GM23338 (cell line): ENCODE data around the gene GALNT1. TPM values are rescaled to one million over a fixed set of nuclear protein-coding genes. Genes with fewer than 3 reads are reported as not detected.

Experiments
- ATAC-seq: fragments of 200-7000 bp; cut with Tn5 transposase; 3 replicates; pipeline ENCODE4 v1.9.1; 2020
- DNase-seq: peaks from one replicate; pipeline ENCODE4 v3.0.0-alpha.2; 2015; ENCODE audit warnings: low spot score
- H2AFZ ChIP-seq: fragments of 200-600 bp; sonication (generic); 2 replicates; pipeline ENCODE4 v1.8.0; 2016; ENCODE audit warnings: antibody characterized with exemption, mild to moderate bottlenecking, moderate library complexity
- H3F3A ChIP-seq: fragments of 200-600 bp; sonication (generic); replicated peaks from 2 replicates; pipeline ENCODE4 v1.8.0; 2017; ENCODE audit warnings: antibody characterized with exemption, mixed run types, low read depth
- H3K27ac ChIP-seq: fragments of 200-600 bp; sonication (generic); 2 replicates; pipeline ENCODE4 v1.6.1; 2016; ENCODE audit warnings: low read depth
- H3K27me3 ChIP-seq: fragments of 200-600 bp; sonication (generic); 2 replicates; pipeline ENCODE4 v1.8.0; 2016; ENCODE audit warnings: mild to moderate bottlenecking, mixed run types, moderate library complexity; ENCODE audit not compliant: insufficient read depth
- H3K36me3 ChIP-seq: fragments of 200-600 bp; sonication (generic); 2 replicates; pipeline ENCODE4 v1.8.0; 2016; ENCODE audit warnings: mild to moderate bottlenecking; ENCODE audit not compliant: insufficient read depth
- H3K4me1 ChIP-seq: fragments of 200-600 bp; sonication (generic); 2 replicates; pipeline ENCODE4 v1.8.0; 2016; ENCODE audit warnings: mild to moderate bottlenecking, moderate library complexity; ENCODE audit not compliant: insufficient read depth
- H3K4me2 ChIP-seq: fragments of 200-600 bp; sonication (generic); 2 replicates; pipeline ENCODE4 v1.7.1; 2017; ENCODE audit warnings: mixed run types
- H3K4me3 ChIP-seq: fragments of 200-600 bp; sonication (generic); 2 replicates; pipeline ENCODE4 v1.6.1; 2016; ENCODE audit warnings: mixed run types
- H3K79me2 ChIP-seq: fragments of 200-600 bp; sonication (generic); replicated peaks from 2 replicates; pipeline ENCODE4 v1.8.0; 2017; ENCODE audit warnings: mild to moderate bottlenecking; ENCODE audit not compliant: insufficient read depth
- H3K9me2 ChIP-seq: fragments of 200-600 bp; sonication (generic); 2 replicates; pipeline ENCODE4 v1.8.0; 2017; ENCODE audit not compliant: insufficient read depth
- H4K20me1 ChIP-seq: fragments of 200-600 bp; sonication (generic); replicated peaks from 2 replicates; pipeline ENCODE4 v1.8.0; 2017; ENCODE audit warnings: mild to moderate bottlenecking; ENCODE audit not compliant: insufficient read depth
- H3K27ac Mint-ChIP-seq: 2 replicates; pipeline ENCODE4 v1.8.0; 2020; ENCODE audit warnings: inconsistent platforms, mild to moderate bottlenecking, moderate library complexity, mixed read lengths
- H3K27me3 Mint-ChIP-seq: 3 replicates; pipeline ENCODE4 v1.8.0; 2022; ENCODE audit warnings: low read depth, mild to moderate bottlenecking, moderate library complexity, mixed read lengths, inconsistent platforms; ENCODE audit not compliant: insufficient read depth, poor library complexity
- H3K36me3 Mint-ChIP-seq: 3 replicates; pipeline ENCODE4 v1.8.0; 2021; ENCODE audit warnings: low read depth, mild to moderate bottlenecking, inconsistent platforms, moderate library complexity, mixed read lengths
- H3K4me1 Mint-ChIP-seq: 3 replicates; pipeline ENCODE4 v1.8.0; 2020; ENCODE audit warnings: mild to moderate bottlenecking, inconsistent platforms, mixed read lengths
- H3K4me3 Mint-ChIP-seq: 3 replicates; pipeline ENCODE4 v1.8.0; 2021; ENCODE audit warnings: moderate library complexity, mild to moderate bottlenecking, inconsistent platforms, mixed read lengths
- H3K9me3 Mint-ChIP-seq: 3 replicates; pipeline ENCODE4 v1.8.0; 2020; ENCODE audit warnings: moderate library complexity, mild to moderate bottlenecking, inconsistent platforms, mixed read lengths
- CREB1 ChIP-seq: fragments of 250-450 bp; sonication (Bioruptor Pico); IDR thresholded peaks from 2 replicates; pipeline ENCODE4 v1.5.0; 2020; ENCODE audit warnings: low read depth, mild to moderate bottlenecking, moderate library complexity
- EZH2 ChIP-seq: fragments of 200-600 bp; sonication (generic); IDR thresholded peaks from one replicate; pipeline ENCODE4 v1.8.0; 2017; ENCODE audit warnings: antibody characterized with exemption, mild to moderate bottlenecking, low read depth; ENCODE audit not compliant: unreplicated experiment
- JUNB ChIP-seq: IDR thresholded peaks from one replicate; pipeline ENCODE4 v1.6.1; 2016; ENCODE audit warnings: antibody characterized with exemption; ENCODE audit not compliant: unreplicated experiment
- POLR2AphosphoS5 ChIP-seq: IDR thresholded peaks from 2 replicates; pipeline ENCODE4 v1.6.1; 2016; ENCODE audit warnings: antibody characterized with exemption, low read depth
- STAT1 ChIP-seq: IDR thresholded peaks from one replicate; pipeline ENCODE4 v1.6.1; 2016; ENCODE audit warnings: antibody characterized with exemption; ENCODE audit not compliant: unreplicated experiment
- ZNF114 ChIP-seq: fragments of 250-450 bp; sonication (Bioruptor Pico); IDR thresholded peaks from 2 replicates; pipeline ENCODE4 v1.5.0; 2020; ENCODE audit warnings: mild to moderate bottlenecking, moderate library complexity
- ZNF331 ChIP-seq: fragments of 250-450 bp; sonication (Bioruptor Pico); IDR thresholded peaks from 2 replicates; pipeline ENCODE4 v1.5.0; 2020; ENCODE audit warnings: low read depth, mild to moderate bottlenecking, moderate library complexity
- ZNF462 ChIP-seq: fragments of 250-450 bp; sonication (Bioruptor Pico); IDR thresholded peaks from 2 replicates; pipeline ENCODE4 v1.5.0; 2020; ENCODE audit warnings: mild to moderate bottlenecking, moderate library complexity
- polyA plus RNA-seq: library from polyadenylated mRNA; unstranded; fragments of >200 nt; fragmentation: Nextera tagmentation; extraction: Ambion mirVana; gene quantifications from 2 replicates; pipeline ENCODE4 v1.2.1, GENCODE V29; 2016
- total RNA-seq: library from RNA; depleted of rRNA; stranded (reverse); fragments of >200 nt; shearing (Covaris generic); gene quantifications from 2 replicates; pipeline ENCODE4 v1.2.3, GENCODE V29; 2014
- TF ChIP-seq, protein P1 (sequence below): IDR thresholded peaks from one replicate; pipeline ENCODE4 v1.6.1; 2018; ENCODE audit warnings: antibody characterized with exemption; ENCODE audit not compliant: unreplicated experiment

Gene GALNT1
- total and polyA plus RNA-seq, 2 experiments from 2014 or later, result 37.4 to 60.8 TPM

GRCh38 chr18:35625232-35625631 lies 43.7 kb downstream of the GALNT1 start:
- Histone ChIP-seq H4K20me1 (no peaks in the 10 kb centered on the region), H3K27ac (no peak overlapping the region), H3K79me2 (peaks cover 67% of the 10 kb centered on the region), H3F3A (no peaks in the 10 kb centered on the region), H3K9me2 (0 out of 2 replicates have a peak, but pooled peaks cover 4% of the 10 kb centered on the region), H3K4me3 (no peak overlapping the region), H3K36me3 (no peaks in the 10 kb centered on the region; the same call in 1 of the 2 replicates), H3K4me1 (no peaks in the 10 kb centered on the region), H3K4me2 (no peak overlapping the region), H2AFZ (no peak overlapping the region), H3K27me3 (no peaks in the 10 kb centered on the region)
- Mint-ChIP-seq H3K27me3 (no peaks in the 10 kb centered on the region), H3K27ac (no peak overlapping the region), H3K36me3 (peaks cover 49% of the 10 kb centered on the region), H3K9me3 (peaks cover 52% of the 10 kb centered on the region), H3K4me1 (no peaks in the 10 kb centered on the region), H3K4me3 (no peak overlapping the region)
- no peak for ATAC-seq
- TF ChIP-seq EZH2, result no peak
- TF ChIP-seq POLR2AphosphoS5, result no peak
- no peak for TF ChIP-seq CREB1
- TF ChIP-seq, protein P1, sequence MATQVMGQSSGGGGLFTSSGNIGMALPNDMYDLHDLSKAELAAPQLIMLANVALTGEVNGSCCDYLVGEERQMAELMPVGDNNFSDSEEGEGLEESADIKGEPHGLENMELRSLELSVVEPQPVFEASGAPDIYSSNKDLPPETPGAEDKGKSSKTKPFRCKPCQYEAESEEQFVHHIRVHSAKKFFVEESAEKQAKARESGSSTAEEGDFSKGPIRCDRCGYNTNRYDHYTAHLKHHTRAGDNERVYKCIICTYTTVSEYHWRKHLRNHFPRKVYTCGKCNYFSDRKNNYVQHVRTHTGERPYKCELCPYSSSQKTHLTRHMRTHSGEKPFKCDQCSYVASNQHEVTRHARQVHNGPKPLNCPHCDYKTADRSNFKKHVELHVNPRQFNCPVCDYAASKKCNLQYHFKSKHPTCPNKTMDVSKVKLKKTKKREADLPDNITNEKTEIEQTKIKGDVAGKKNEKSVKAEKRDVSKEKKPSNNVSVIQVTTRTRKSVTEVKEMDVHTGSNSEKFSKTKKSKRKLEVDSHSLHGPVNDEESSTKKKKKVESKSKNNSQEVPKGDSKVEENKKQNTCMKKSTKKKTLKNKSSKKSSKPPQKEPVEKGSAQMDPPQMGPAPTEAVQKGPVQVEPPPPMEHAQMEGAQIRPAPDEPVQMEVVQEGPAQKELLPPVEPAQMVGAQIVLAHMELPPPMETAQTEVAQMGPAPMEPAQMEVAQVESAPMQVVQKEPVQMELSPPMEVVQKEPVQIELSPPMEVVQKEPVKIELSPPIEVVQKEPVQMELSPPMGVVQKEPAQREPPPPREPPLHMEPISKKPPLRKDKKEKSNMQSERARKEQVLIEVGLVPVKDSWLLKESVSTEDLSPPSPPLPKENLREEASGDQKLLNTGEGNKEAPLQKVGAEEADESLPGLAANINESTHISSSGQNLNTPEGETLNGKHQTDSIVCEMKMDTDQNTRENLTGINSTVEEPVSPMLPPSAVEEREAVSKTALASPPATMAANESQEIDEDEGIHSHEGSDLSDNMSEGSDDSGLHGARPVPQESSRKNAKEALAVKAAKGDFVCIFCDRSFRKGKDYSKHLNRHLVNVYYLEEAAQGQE, result no peak
- no peak for TF ChIP-seq ZNF114
- no peak for TF ChIP-seq JUNB
- no peak for TF ChIP-seq ZNF331 (CRISPR knock-in tag)
- TF ChIP-seq ZNF462, result no peak
- no peak for TF ChIP-seq STAT1
- no peak for DNase-seq
